ENCODE data around the gene SDR9C7. TPM values are rescaled to one million over a fixed set of nuclear protein-coding genes. Genes with fewer than 3 reads are reported as not detected.

The SDR9C7 gene
- not detected in 2 replicates for total RNA-seq

GRCh38 chr12:56933826-56934625 lies at the start of gene SDR9C7:
SDR9C7 (minus strand) TSS chr12:56934408; CDS start chr12:56934261, 147 bp downstream.

GRCh38 chr12:56957229-56958052 lies 23.2 kb upstream of the SDR9C7 start, which contains the start of gene RDH16:
RDH16 (minus strand) TSS chr12:56957608; CDS start chr12:56957462, 146 bp downstream.

Other genes starting within 250 kb of the SDR9C7 start
- gene PTGES3, start 246.1 kb downstream of the SDR9C7 start, total RNA-seq = 46.1 and 63.1 TPM in 2 replicates
- gene NACA, start 209.1 kb downstream of the SDR9C7 start, total RNA-seq = 1,523 and 1,672 TPM in 2 replicates
- 3.3 and 4.7 TPM in 2 replicates for gene PRIM1, start 182.1 kb downstream of the SDR9C7 start, total RNA-seq
- 0.09 TPM in 1 of 2 replicates, not detected in the other for gene HSD17B6, start 171.1 kb downstream of the SDR9C7 start, total RNA-seq
- 0.09 TPM in 1 of 2 replicates, not detected in the other for gene RDH16, start 23.2 kb upstream of the SDR9C7 start, total RNA-seq
- 7.3 and 12.6 TPM in 2 replicates for gene ZBTB39, start 72.1 kb upstream of the SDR9C7 start, total RNA-seq
- not detected in 2 replicates for gene TAC3, start 82.1 kb upstream of the SDR9C7 start, total RNA-seq
- gene MYO1A, start 115.7 kb upstream of the SDR9C7 start, total RNA-seq = not detected in 2 replicates
- 3.1 and 3.9 TPM in 2 replicates for gene NEMP1, start 144.4 kb upstream of the SDR9C7 start, total RNA-seq
- 8.9 and 11.7 TPM in 2 replicates for gene NAB2, start 154.7 kb upstream of the SDR9C7 start, total RNA-seq
- 0.69 and 5.4 TPM in 2 replicates for gene STAT6, start 177.0 kb upstream of the SDR9C7 start, total RNA-seq
- 0.52 and 1.2 TPM in 2 replicates for gene LRP1, start 194.1 kb upstream of the SDR9C7 start, total RNA-seq
- gene LRP1-AS, start 213.2 kb upstream of the SDR9C7 start, total RNA-seq = not detected in 2 replicates

Measured in dermis lymphatic vessel endothelial cell (primary cell).